GM10847 (cell line): ENCODE measurements around the gene FAM107B.

ENCODE experiments used
- POLR2A ChIP-seq: IDR thresholded peaks from 2 replicates; pipeline ENCODE4 v1.6.1; 2011; ENCODE audit not compliant: insufficient read length; ENCODE audit errors: extremely low read depth

The FAM107B gene

DNA sequence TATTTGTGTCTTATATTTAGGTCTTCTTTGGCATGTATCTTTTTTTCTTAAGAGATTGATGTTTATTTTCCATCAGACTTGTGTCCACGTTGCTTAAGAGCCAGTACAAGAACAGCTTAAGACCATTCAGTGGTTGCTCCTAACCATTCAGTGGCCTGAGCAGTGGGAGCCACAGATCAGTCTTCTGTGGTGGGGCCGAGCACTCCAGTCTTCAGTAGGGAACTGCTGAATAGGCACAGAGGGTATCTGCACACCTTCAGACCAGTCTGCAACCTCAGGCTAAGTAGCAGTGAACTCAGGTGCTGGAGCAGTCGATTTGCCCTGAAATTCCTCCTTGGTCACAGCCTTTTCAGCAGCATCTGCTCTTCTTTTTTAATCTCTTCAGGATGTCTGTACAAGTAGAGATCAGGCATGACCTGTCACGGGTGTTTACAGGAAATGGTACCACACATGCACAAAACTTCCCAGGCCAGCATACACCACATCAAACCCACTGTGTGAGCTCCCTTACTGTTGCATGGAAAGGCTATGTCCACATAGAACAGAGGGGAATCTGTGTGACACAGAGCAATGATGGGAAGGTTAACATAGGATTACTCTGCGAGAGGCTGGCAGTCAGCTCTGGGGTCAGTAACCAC, 51.5 kb downstream of the FAM107B start:
- no peak for TF ChIP-seq POLR2A

DNA sequence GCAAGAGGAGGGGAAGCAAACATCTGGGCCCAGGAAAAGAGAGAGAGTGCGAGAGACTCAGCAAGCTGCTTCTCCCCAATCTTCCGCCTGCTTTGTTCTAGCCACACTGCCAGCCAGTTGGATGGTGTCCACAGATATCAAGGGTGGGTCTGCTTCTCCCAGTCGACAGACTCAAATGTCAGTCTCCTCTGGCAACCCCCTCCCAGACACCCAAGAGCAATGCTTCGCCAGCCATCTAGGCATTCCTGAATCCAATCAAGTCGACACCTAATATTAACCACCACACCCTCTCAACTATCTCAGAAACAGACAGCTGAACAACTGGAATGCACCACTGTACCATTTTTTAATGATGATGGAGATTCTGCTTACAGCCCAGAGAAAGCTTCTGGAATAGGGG, 57.1 kb downstream of the FAM107B start:
- TF ChIP-seq POLR2A = no peak

DNA sequence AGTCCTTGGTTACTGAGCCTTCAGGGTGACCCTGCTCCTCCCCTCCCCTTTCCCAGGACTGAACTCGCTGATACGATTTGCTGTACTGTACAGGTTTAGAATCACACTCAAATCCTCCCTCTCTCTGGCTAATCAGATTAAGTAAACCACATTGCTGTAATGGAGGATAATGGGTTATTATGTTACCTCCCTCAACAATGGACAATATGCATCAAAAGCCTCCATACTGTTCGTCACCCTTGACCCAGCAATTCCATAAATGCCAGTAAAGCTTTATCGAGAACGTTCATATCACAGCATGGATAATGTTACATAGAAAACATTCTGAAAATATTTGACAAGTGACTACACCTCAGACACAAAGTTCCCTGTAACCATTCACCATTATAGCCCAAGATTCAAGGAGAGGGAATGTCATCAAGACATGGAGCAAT, 61.7 kb downstream of the FAM107B start:
- no peak for TF ChIP-seq POLR2A

DNA sequence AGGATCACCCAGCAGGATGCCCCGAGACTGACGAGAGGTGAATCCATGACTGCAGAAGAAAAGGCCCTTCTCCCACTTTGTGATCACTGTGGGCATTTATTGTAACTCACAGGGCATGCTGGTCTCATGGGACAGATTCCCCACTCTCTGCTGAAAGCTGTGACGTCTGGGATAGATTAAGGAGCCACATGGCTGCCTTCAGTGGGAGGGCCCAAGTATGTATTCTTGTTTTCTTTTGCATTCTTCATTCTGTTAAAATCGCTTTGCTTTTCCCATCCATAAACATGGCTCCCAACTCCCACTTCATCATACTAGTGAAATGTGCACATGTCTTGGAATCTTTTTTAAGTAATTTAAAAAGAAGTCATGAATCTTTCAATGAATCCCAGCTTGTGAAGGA, 67.2 kb downstream of the FAM107B start:
- TF ChIP-seq POLR2A = no peak

DNA sequence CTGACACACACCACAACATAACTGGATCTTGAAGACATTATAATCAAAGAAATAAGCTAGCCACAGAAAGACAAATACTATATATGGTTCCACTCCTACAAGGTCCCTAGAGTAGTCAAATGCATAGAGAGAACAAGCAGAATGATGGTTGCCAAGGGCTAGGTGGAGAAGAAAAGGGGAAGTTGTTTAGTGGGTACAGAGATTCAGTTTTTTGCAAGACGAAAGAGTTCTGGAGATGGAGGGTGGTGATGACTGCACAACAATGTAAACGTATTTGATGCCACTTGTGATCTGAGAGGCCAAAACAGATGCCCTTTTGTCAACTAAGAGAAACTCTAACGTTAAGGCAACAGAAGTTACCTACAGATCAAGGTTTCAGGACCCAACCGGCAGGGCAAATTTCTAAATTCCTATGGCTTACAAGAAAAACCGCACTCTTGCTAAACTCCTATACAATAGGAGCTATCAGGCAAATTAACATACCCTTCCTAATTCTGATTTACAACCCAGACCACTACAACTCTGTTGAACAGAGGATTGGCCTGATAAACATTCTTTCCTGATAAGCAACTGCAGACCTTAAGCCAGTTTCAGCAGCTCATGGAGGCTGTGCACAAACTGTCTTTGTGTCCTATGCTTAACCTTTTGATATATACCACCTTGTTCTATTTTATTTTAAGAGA, 69.0 kb downstream of the FAM107B start:
- no peak for TF ChIP-seq POLR2A

DNA sequence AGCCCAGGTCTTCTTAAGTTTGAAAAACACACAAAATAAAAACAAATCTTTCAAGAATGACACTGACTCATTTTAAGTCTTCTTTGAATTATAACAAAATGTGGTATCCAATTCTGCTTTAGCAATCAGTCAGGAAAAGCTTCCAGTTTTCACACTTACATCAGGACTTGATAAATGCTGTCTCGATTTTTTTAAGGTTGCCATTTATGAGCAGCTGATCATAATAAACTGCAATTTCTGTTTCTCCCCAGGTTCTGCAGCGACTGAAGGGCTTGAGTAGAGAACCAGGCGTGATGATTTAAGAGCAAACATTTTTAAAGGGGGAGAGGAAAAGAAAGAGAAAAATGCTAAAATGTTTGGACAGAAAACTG, 71.1 kb downstream of the FAM107B start:
- TF ChIP-seq POLR2A = no peak

DNA sequence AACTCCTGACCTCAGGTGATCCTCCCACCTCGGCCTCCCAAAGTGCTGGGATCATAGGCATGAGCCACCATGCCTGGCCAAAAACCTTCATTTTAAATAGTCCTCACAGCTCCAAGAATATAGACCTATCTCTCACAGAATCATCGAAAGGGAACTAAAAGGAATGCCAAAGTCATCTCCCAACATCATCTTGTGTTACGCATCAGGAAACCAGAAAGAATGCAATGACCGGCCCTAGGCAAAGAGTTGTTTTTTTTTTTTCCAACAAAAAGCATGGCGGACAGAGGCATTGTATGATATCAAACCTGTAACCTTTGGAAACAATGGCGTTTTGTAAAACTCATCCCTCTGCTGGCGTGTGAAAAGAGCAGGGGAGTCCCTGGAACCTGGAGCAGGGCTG, 73.2 kb downstream of the FAM107B start:
- TF ChIP-seq POLR2A = no peak

DNA sequence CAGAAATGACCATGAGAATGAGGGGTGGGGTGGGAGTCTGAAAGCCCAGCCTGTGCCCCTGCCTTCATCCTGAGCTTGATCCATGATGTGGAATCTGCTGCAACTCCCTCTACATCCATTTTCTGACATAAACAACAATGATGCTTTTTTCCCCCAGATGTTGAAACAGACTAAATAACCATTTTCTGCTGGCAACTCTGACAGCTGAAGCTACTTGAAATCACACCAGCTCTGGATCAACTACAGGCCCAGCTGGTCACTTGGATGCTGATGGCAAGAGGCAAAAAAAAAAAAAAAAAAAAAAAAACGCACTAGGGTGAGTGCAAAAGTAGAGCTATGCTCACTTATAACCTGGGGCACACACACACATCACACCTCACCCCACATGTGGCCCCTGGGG, 74.2 kb downstream of the FAM107B start:
- no peak for TF ChIP-seq POLR2A

DNA sequence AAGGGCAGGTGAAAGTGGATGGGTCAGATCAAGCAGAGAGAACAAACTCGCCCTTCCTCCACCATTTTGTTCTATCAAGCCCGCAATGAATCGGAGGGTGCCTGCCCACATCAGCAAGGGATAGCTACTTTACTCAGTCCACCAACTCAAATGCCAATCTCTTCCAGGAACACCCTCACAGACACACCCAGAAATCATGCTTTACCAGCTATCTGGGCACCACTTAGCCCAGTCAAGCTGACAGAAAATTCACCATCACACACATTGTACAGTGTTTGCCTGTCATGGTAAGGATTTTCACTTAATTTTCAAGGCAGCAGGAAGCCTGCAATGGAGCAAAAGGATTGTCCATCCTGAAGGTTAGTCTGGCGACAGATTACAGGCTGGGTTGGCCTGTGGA, 75.2 kb downstream of the FAM107B start:
- TF ChIP-seq POLR2A = no peak

DNA sequence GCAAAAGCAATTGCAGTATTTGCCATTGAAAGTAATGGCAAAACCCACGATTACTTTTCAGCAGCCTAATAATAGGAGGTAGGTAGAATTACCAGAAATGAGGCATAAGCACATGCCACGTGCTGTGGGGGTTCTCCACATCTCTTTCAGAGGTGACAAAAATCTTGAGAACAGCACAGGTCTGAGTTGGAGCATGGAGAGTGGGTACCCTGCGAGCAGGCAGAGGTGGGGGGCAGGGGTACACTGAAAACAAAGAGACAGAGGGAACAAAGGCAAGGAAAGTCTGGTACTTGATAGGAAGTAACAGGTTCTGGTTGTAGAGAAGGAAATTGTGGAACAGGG, 75.9 kb downstream of the FAM107B start:
- no peak for TF ChIP-seq POLR2A

DNA sequence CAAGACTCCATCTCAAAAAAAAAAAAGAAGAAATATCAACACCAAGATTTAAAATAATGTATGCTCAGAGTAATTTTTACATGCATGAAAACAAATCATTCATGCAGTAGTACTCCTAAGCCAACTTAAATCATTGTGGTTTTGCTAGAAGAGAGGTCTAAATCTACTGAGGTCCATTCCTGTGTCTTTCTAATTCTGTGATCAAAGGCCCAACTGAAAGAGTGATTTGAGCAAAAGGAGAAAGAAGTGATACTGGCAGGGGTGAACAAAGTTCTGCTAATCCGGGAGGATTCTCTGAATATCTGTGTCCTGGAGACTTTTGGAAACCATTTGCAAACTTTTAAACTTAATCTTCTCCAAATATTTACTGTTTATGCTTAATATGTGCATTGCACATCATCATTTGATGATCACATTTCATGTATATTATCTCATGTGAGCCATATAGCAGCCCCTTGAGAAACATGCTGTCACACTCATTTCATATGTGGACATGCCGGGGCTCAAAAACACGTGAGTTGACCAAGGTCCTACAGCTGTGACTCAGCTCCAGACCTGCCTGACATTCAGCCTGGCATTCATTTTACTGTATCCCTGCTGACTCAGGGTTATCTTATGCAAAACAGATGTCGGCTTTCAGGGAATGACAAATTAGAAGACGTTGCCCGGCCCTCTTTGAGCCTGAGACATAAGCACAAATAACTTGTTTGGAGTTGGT, 76.4 kb downstream of the FAM107B start:
- TF ChIP-seq POLR2A = no peak

DNA sequence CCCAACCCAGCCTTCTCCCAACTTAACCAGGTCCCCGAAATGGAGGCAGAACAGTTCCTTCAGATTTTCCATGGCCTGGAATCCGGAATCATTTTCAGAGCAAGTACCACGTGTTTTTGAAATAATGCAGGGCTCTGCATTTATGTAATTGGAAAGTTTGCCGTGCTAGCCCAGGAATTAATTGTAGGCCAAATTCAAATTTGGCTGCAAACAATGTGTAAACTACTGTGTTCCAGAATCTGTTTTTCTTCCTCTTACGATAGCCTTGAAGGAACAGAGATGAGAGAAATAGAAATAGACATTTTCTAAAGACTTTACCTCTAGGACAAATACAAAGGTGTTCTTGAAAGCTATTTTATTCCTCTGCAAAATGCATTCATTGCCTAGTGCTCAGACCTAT, 77.4 kb downstream of the FAM107B start:
- TF ChIP-seq POLR2A = no peak

DNA sequence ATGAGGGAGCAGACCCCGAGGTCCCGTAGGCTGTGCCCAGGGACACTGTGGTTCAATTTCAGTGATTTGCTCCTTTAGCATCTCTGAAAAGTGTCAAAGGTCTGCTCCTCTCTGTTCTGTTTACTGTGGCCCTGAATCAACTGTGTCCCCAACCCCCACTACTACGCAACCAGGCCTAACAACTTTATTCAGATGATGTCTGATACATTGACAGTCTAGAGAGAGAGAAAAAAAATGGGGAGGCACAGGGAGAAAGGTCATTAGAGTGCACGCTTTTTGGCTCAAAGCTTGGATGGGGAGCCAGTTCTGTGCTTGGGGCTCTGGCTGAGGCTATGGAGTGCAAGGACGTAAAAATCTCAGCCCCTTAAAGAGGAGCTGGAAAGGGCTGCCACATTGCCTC, 77.9 kb downstream of the FAM107B start:
- no peak for TF ChIP-seq POLR2A

DNA sequence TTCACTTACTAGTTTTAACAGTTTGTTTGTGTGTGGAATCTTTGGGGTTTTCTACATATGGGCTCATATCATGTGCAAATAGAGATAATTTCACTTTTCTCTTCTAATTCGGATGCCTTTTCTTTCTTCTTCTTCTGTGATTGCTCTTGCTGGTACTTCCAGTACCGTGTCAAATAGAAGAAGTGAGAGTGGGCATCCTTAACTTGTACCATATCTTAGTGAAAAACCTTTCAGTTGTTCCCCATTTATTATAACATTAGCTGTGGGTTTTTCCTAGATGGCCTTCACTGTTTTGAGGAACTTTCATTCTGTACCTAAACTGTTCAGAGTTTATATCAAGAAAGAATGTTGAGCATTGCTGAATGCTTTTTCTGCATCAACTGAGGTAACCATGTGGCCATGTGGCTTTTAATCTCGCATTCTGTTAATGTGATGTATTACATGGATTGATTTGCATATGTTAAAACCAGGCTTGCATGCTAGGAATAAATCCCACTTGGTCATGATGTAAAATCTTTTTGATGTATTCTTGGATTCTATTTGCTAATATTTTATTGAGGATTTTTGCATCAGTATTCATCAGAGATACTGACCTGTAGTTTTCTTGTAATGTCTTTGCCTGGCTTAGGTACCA, 78.7 kb downstream of the FAM107B start:
- TF ChIP-seq POLR2A = no peak

DNA sequence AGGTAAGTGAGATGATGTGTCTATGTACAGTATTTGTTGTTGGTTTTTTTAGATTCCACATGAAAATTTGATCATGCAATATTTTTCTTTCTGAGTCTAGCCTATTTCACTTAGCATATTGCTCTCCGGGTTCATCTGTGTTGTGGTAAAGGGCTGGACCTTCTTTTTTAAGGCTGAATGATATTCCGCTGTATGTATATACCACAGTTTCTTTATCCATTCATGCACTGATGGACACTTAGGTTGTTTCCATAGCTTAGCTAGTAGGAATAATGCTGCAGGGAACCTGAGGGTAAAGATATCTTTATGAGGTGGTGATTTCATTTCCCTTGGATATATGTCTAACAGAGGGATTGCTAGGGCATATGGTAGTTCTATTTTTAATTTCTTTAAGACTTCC, 80.8 kb downstream of the FAM107B start:
- no peak for TF ChIP-seq POLR2A

DNA sequence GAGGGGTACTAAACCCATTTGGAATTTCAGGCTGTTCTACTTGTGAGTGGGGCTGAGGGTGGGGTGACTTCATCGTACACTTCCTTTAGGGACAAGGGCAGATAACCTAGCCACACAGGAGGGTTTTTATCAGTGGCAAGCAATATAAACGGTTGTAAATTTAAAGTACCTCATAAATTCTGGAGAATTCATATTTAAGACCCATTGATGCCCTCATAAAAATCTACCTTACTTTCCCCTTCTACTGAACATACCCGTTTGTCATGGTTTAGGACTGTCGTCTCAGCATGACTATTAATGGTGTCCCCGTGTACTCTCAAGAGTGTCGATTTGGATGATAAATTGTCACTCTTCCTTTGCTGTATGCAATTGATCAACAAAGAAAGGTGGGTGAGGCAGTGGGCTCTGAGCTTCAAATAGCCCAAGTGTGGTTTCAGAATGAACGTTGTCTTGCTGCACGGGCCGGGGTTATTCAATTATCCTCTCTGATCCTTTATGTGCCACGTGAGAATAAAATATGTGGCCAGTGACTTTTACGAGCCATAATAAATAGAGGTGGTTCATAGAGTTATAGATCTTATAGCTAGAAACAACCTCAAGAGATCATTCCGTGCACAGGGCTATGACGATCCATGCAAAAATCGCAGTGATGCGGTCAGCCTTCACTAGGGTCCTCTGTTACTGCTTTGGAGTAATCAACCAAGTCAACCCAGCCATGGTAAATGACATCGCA, 82.2 kb downstream of the FAM107B start:
- no peak for TF ChIP-seq POLR2A

DNA sequence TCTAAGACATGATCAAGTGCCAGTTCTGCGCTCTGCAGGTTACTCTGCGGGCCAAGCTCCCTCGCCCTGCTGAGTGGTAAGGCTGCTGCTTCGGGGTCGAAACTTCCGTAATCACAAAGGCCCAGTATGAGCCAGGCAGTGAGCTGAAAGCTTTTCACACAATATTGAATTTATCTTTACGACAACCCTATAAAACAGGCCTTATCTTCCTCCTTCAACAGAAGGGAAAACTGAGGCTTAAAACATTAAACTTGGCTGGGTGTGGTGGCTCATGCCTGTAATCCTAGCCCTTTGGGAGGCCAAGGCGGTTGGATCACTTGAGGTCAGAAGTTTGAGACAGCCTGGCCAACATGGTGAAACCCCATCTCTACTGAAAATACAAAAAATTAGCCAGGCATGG, 83.3 kb downstream of the FAM107B start:
- no peak for TF ChIP-seq POLR2A
